CD4-positive, alpha-beta T cell treated with Interleukin-6 for 4 hours (primary cell): ENCODE results near the gene FADS2.

Source experiments
- DNase-seq: peaks from one replicate; pipeline ENCODE4 v3.0.0-alpha.2; 2020; ENCODE audit warnings: mixed read lengths

FADS2 gene

GRCh38 chr11:61827571-61828378, at the start of gene FADS2:
Gene FADS2, plus strand, starts transcription at chr11:61828300. Its CDS starts 91 bp downstream, at chr11:61828391.
- DNase-seq, result peak; percentile 90

GRCh38 chr11:61778357-61778886, 49.7 kb upstream of the FADS2 start:
- DNase-seq, result no peak

- DNase-seq, result no peak
These were observed 49.0 kb upstream of the FADS2 start for GRCh38 chr11:61778920-61779650.

GRCh38 chr11:61779666-61780525, 48.2 kb upstream of the FADS2 start:
- no peak for DNase-seq

- no peak for DNase-seq
These were observed 47.4 kb upstream of the FADS2 start for GRCh38 chr11:61780581-61781162.

GRCh38 chr11:61781585-61781984, 46.5 kb upstream of the FADS2 start:
- no peak for DNase-seq

- no peak for DNase-seq
These were observed 45.8 kb upstream of the FADS2 start for GRCh38 chr11:61782299-61782698.

- DNase-seq, result no peak
These were observed 45.3 kb upstream of the FADS2 start for GRCh38 chr11:61782841-61783240.

GRCh38 chr11:61783717-61784505, 44.2 kb upstream of the FADS2 start:
- DNase-seq, result no peak

- no peak for DNase-seq
These were observed 43.6 kb upstream of the FADS2 start for GRCh38 chr11:61784506-61784805.

GRCh38 chr11:61785837-61786402, 42.2 kb upstream of the FADS2 start:
- DNase-seq, result no peak

- peak; percentile 23 for DNase-seq
These were observed 40.1 kb upstream of the FADS2 start for GRCh38 chr11:61787928-61788491.

GRCh38 chr11:61791737-61792309, 36.3 kb upstream of the FADS2 start:
- DNase-seq, result peak; percentile 25

GRCh38 chr11:61792310-61793082, 35.6 kb upstream of the FADS2 start, which contains the start of the genes FEN1 and TMEM258:
Gene FEN1, plus strand, starts transcription at chr11:61792911. Its CDS starts 2,451 bp downstream, at chr11:61795362.
Gene TMEM258, minus strand, starts transcription at chr11:61792599. Its CDS starts 41 bp downstream, at chr11:61792558.
- peak; percentile 86 for DNase-seq

GRCh38 chr11:61793083-61793828, 34.8 kb upstream of the FADS2 start:
- no peak for DNase-seq

- DNase-seq, result no peak
These were observed 34.3 kb upstream of the FADS2 start for GRCh38 chr11:61793829-61794204.

GRCh38 chr11:61794579-61794978, 33.5 kb upstream of the FADS2 start:
- DNase-seq, result no peak

GRCh38 chr11:61795459-61795858, 32.6 kb upstream of the FADS2 start:
- no peak for DNase-seq
